A172 (cell line): ENCODE data around the gene CLEC4G. TPM values are rescaled to one million over a fixed set of nuclear protein-coding genes. Genes with fewer than 3 reads are reported as not detected.

Source experiments
- DNase-seq: peaks from one replicate; pipeline ENCODE4 v3.0.0-alpha.2; 2015; ENCODE audit warnings: low spot score
- total RNA-seq: library from RNA; depleted of rRNA; stranded (reverse); fragments of >200 nt; shearing (Covaris generic); gene quantifications from 2 replicates; pipeline ENCODE4 v1.2.3, GENCODE V29; 2014

The CLEC4G gene
- total RNA-seq, 1 experiment from 2014 or later: not detected

DNA sequence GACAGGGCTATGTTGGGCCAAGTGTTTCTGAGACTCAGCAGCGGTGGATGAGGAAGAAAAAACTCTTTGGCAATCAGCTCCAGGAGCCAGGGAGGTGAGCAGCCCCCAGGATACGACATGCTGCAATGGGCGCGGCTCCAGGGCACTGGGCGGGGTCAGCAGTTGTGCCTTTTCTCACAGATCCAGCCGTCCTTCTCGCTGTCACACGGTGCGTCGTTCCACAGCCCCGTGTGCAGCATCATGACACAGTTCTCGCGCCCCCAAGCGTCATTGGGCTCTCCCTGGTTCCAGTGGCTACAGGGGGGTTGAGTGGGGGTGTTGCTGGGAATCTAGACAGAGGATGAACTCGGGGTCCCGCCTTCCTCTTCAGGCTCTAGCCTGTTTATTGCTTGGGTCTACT, 2.7 kb downstream of the CLEC4G start:
- no peak for DNase-seq

DNA sequence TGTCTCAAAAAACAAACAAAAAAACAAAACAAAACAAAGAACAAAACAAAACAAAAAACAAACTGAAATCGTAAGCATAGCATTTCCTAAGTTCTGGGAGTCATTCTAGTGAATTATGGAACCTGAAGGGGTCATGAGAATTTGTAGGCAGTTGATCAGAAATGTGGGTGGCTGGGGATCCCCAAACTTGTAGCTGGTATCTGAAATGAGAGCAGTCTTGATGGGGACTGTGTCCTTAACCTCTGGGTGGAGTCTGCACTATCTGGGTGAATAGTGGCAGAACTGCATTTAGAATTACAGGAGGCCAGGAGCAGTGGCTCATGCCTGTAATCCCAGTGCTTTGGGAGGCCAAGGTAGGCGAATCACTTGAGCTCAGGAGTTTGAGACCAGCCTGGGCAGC, 6.1 kb downstream of the CLEC4G start:
- no peak for DNase-seq

DNA sequence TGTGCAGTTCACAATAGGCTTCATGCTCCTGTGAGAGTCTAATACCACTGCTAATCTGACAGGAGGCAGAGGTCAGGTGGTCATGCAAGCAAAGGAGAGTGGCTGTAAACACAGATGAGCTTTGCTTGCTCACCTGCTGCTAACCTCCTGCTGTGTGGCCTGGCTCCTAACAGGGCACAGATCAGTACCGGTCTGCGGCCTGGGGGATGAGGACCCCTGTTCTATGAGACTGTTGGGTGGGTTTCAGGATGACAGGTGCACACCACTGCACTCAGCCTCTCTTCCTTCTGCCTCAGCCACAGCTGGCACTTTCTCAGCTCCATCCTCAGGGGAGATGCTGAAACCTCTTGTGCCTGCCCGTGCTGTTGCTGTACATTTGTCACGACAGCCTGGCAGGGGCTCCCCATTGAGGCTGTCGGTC, 9.7 kb downstream of the CLEC4G start:
- no peak for DNase-seq

GRCh38 chr19:7720351-7720750, 11.6 kb downstream of the CLEC4G start:
- DNase-seq: no peak

DNA sequence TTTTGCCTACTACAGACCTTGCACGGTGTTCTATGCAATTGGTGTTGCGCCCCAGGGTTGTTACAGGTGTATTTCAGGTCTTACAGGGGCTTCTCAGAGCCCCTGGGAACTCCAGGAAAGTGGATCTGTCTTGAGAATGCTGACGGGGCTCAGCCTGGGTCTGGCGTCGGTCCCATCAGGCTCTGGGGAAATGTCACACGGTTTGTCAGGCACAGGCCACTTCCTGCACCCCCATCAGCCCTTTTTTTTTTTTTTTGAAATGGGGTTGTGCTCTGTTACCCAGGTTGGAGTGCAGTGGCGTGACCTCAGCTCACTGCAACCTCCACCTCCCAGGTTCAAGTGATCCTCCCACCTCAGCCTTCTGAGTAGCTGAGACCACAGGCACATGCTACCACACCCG, 13.2 kb downstream of the CLEC4G start:
- DNase-seq: no peak

DNA sequence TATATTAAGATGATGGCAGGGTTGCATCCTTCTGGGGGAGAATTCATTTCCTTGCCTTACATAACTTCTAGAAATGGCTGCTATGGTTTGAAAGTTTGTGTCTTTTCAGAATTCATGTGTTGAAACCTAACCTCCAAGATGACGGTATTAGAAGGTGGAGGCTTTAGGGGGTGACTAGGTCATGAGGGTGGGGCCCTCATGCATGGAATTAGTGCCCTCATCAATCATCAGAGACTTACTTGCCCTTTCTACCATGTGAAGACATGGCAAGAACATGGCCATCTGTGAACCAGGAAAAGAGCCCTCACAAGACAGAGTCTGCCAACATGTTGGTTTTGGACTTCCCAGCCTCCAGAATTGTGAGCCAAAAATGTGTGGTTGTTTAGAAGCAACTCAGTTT, 15.1 kb downstream of the CLEC4G start:
- no peak for DNase-seq

DNA sequence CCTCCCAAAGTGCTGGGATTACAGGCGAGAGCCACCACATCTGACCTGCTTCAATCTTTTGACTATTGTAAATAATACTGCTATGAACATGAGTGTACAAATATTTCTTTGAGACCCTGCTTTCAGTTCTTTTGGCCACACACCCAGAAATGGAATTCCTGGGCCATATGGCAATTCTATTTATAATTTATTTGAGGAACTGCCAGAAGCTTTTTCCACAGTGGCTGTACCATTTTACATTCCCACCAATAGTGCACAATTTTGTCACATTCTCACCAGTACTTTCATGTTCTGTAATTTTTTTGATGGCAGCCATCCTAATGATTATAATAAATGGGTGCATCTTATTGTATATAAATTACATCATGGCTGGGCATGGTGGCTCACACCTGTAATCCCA, 16.2 kb downstream of the CLEC4G start:
- no peak for DNase-seq

DNA sequence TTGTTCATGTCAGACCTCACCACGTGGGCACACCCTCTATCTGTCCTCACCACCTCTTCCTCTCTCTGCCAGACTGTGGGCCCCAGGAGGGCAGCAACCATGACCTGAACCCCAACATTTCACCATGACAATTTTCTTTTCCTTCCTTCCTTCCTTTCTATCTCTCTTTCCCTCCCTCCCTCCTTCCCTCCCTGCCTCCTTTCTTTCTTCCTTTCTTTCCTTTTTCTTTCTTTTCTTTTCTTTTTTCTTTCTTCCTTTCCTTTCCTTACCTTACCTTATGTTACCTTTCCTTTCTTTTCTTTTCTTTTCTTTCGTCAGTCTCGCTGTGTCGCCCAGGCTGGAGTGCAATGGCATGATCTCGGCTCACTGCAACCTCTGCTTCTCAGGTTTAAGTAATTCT, 21.3 kb downstream of the CLEC4G start:
- DNase-seq: no peak

- DNase-seq: no peak
Observed at GRCh38 chr19:7709932-7710460, 21.9 kb downstream of the CLEC4G start.

DNA sequence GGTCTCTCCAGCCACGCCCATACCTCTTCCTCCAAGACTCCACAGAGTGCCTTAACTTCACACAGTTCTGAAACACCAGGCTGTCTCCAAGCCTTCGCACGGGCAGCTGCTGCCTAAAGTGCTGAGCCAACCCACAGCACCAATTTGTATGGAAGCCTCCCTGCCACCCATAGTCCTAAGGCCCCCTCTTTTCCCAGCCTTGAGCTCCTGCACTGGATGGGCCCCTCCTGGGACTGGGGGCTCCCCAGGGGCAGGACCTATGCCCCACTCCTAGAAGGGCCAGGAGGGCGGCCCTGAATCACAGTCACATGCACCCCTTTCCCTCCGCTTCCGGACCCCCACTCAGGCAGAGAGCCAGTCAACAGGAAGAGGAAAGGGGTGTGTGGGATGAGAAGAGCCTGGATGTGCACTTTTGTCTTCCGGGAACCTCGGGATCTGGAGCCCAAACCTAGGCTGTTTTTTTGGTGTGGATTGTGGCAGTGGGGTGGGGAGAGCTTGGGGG, 24.9 kb downstream of the CLEC4G start:
- no peak for DNase-seq

DNA sequence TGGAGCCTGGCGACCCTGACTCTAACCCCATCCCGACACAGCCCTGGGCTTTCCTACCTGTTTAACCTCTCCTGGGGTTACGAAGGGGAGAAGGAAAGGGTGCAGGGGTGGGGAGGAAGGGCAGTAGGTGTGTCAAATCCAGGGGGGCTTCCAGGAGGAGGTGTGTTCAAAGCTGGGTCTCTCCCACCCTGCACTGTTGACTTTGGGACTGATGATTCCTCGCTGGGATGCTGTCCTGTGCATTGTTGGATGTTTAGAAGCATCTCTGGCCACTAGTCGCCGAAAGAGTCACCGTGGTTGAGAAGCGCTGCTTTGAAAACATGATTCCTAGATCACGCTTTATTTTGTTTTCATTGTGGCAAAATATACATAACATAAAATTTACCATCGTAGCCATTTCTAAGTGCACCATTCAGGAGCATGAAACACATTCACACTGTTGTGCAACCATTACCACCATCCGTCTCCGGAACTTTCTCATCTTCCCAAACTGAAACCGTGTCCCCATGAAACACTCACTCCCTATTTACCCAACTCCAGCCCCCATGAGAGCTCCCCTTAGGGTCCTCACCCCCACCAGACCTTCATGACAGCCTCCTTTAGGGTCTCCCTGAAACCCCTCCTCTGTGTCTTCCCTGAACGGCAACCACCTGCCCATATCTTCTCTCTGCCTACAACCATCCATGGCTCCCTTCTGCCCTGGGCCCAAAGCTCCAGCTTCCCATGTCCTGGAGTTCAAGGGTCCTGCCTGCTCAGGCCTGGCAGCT, 25.5 kb downstream of the CLEC4G start:
- no peak for DNase-seq

DNA sequence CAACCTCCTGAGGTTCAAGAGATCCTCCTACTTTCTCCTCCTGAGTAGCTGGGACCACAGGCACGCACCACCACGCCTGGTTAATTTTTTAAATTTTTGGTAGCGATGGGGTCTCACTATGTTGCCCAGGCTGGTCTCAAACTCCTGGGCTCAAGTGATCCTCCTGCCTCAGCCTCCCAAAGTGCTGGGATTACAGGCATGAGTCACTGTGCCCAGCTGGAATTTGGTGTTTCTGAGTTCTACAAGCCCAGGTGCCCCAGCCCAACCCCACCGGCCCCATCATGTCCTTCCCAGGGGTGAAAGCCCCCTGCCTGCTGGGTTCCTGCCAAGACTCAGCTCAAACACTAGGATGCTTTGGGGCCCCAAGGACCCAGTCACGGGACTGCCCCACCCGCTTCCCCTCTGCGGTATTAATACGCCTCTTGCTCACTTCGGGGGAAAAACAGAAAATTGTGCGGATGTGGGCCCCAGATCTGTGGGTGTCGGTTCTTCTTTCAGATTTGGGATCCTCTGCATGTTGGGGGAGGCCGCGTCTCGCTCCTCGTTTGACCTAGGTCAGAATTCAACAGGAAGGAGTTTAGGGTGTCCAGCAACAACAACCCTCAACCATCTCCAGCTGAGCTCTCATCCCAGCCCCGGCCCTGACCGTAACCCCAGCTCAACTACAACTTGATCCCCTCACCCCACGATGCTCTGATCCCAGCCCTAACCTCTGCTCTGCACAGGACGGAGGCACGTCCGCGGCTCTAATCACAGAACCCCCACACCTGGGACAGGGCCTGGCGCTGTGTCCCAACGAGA, 26.3 kb downstream of the CLEC4G start:
- no peak for DNase-seq

DNA sequence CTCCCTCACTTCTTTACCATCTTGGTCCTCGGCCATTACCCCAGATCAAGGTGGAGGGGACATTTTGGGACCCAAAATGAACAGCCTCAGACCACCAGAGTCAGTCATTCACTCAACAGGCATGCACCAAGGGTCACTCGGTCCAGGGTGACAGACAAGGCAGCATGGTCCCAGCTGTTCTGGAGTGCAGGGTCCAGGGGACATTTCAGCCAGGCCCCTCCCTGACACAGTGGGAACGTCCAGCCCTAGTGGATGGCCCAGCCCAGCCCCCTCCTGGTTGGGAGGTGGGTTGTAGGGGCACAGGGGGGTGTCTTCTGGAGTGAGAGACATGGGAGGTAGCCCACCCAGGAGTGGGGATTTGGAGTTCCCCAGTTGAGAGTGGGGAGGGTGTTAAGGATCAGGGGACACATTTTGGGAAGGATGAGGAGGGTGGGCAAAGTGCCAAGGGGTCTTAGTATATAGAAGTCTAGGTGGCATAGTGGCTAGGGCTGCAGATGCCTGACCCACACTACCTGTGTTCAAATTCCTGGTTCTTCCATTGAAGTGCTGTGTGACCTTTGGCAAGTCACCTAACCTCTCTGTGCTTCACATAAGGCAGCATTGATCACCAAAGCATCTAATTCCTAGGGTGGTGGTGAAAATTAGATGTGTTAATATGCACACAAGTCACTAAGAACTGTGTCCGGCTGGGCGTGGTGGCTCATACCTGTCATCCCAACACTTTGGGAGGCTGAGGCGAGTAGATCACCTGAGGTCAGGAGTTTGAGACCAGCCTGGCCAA, 27.4 kb downstream of the CLEC4G start:
- DNase-seq: no peak

DNA sequence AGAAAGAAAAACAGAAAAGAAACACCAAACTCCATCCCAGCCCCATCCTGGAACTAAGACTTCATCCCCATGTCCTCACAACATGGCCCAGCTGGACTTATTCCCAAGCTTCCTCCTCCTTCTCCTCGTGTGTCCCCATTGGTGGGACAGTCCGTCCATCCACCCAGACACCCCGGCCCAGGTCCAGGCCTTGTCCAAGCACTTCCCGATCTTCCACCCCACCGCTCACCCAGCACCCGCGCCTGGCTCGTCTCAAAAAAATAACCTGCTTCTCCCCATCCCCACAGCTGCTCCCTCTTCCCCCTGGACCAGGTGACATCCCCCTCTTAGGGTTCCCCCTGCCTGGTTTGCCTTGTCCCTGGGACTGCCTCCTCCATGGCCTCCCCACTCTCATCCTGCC, 28.6 kb downstream of the CLEC4G start:
- no peak for DNase-seq

GRCh38 chr19:7701654-7702457, 30.1 kb downstream of the CLEC4G start, which contains the start of gene FCER2:
FCER2 (minus strand) TSS chr19:7702131; CDS start chr19:7699760, 2,371 bp downstream.
- no peak for DNase-seq

DNA sequence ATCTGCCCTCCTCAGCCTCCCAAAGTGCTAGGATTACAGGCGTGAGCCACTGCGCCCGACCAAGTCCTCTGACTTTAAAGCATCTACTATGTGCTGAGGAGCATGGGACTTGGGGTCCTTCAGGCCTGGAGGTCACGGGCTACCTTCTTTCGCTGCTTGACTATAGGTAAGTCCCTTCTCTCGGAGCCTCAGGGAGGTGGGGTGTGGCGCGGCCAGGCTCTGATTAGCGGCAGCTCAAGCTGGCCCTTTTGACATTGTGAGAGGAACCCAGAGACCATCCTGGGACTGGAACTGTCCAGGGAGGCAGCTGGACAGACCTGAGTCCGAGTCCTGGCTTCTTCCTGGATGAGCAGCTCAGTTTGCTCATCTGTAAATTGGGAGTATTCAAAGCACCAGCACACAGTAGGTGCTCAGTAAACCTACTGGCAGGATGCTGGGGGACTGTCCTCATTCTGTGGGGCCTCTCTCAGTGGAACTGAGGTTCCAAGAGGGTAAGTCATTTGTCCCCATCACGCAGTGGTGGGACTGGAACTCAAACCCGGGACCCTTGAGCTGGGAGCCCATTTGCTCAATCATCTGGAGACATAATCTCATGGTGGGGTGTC, 30.8 kb downstream of the CLEC4G start:
- no peak for DNase-seq

DNA sequence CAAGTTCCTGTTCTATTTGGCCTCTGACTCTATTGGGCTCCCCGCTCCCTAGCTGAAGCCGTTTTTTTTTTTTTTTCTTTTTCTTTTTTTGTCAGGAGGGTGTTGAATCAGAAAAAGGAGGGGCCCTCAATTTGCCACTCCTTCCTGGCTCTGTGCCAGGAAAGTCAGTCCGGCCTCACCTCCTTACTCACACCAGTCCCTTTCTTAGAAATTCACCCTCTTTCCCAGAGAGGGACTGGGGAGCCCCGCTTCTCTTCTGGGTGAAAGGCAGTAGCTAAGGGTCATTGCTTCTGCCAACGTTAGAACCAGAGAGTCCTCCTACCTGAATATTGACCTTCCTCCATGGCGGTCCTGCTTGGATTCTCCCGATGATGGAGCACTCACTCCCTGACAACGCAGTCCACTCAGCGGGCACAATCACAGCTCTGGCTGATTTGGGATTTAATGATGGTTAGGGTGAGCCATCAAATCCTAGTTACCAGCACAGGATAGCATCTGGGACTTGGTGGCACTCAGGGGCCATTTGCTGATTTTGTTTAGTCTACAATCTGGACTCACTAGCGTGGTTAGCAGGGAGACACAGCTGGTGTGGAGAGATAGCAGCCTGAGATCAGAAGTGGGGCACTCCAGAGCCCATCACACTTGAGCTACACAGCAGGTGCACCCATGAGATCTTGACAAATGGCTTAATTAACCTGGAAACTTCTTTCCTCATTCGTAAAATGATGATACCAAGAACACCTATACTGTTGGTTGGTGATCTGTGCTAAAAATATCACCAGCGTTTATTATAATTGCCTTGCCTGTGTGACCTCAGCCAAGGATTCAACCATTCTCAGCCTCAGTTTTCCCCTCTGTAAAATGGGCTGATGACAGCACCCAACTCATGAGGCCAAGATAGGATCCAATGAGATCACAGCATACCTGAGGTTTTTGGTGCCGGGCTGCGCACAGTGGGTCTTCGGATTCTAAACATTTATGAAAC, 32.2 kb downstream of the CLEC4G start:
- peak; percentile 20 for DNase-seq

GRCh38 chr19:7699003-7699402, 32.9 kb downstream of the CLEC4G start:
- DNase-seq: no peak

DNA sequence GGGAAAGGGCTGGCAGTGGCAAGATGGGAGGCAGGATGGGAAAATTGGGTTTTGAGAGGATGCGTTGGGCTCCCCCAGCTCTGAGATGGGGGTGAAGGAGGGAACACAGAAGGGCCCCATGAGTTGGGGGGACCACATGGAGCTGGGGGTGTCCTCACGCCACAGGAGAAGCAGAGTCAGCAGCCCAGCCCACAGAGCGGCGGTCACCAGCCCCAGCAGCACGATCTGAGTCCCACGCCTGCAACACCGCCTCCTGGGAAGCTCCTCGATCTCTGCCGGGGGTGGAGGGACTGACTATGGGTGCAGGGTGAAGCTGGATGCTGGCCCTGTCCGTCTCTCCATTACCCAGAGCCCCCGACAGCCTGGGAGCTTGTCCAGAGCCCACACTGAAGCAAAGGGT, 33.3 kb downstream of the CLEC4G start:
- no peak for DNase-seq
